HG03469 (cell line): ENCODE data around the gene ZRANB3.
A peak's percentile ranks its signal among the peaks of the same experiment; 100 is the strongest.
"Not testable (repeated sequence)": the region's sequence is repeated elsewhere in the genome, so short reads cannot be mapped to it uniquely, and the experiment has no call there.

Experiments used
- ATAC-seq: cut with Tn5 transposase; IDR thresholded peaks from one replicate; pipeline ENCODE4 v1.9.1; 2021; ENCODE audit warnings: mild to moderate bottlenecking, moderate library complexity, moderate number of reproducible peaks; ENCODE audit not compliant: unreplicated experiment

The ZRANB3 gene

DNA sequence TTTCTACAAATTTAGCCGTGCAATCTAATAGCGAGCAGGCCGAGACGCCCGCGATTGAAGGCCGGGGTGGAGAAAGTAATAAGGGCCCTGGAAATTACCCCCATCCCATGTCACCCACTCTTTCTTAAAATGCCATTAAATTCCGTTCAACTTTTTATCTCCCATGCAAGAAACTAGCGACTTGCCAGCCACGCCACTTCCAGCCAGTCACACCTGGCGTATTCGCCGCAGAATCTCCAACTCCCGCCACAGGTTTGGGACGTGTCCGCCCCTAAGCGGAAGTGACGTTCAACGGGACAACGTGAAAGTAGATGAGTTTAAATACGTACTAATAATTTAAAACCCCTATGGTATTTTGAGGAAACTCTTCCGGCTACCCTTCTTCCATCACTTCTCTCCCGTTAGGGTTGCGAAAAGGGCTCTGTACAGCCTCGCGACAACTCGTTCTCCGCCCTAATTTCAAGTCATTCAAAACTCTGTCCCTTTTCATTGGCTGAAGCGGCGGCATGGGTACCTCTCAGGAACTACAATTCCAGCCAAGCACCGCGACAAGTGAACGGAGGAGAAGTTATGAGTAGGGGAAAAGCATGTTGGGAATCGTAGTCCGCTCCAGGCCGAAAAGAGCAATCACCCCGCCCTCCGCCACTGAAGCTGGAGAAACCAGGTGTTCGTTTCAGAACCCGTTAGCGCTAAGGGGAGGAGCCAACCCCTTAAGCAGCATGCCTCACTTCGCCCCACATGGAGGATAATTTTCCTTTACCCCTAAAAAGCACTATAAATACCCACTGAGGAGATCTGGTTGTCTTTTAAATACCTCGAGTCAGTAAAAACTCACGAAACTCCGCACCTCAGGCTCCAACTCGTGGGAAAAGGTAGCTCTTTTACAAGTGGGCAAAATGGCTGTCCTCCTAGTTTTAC is at the start of gene ZRANB3:
ZRANB3 (minus strand) TSS at position 906 of the 918 bp plus-strand sequence.
- peak; percentile 44 for ATAC-seq

DNA sequence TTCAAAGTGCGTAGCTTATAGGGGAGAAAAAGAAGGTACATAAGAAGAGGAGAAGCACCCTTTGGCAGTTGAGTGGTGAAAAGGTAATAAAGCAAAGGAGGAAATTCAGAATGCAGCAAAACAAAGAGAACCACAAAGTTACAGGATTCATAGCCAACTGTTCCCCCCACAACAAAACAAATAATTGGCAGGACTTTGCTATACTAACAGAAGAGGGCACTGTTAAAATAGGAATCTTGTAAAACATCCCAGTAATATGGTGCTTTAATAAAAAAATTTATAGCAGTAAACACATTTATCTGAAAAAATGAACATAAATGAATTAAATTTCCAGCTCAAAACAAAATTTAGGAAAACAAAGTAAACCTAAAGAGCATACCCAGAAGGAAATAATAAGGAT is 42.6 kb upstream of the ZRANB3 start:
- no peak for ATAC-seq

DNA sequence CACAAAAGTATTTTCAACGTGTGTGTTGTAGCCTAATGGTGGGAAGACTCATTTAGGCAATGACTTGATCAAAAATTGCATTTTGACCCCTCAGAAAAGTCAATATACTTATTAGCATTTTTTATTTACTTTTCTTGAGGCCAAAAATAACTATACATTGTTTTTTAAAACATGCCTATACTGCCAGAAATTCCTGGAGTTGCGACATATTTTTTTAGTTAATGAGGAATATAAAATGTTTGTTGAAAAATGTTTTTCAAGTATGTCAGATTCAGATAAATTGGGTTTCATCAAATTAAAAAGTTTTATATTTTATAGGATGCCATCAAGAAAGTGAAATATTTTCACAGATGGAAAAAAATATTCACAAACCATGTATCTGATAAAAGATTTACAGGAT is 39.9 kb upstream of the ZRANB3 start:
- no peak for ATAC-seq

DNA sequence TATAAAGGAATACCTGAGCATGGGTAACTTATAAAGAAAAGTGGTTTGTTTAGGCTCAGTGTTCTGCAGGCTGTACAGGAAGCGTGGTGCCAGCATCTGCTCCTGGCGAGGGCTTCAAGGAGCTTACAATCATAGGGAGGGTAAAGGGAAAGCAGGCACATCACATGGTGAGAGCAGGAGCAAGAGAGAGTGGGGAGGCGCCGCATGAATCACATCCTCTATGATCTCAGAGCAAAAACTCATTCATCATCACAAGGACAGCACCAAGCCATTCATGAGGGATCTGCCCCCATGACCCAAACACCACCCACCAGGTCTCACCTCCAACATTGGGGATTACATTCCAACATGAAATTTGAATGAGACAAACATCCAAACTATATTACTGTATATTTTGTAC is 32.8 kb upstream of the ZRANB3 start:
- ATAC-seq, result no peak

DNA sequence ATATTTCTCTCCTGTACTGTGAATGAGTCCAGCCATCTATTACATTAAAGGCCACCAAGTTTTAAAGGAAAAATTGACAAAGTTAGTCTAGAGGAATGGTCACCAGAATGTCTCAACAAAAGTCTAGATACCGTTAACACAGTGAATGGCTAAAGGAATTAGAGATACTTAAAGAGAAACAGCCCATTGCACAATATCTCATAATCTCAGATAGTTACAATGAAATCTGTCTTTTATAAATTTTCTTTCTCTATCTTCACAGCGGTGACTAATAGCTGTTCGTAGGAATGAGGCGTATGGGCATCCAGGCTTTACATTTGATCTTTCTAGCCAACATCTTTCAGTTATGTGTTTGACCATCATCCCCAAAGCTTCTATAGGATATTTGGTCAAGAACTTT is 30.9 kb upstream of the ZRANB3 start:
- ATAC-seq, result no peak

DNA sequence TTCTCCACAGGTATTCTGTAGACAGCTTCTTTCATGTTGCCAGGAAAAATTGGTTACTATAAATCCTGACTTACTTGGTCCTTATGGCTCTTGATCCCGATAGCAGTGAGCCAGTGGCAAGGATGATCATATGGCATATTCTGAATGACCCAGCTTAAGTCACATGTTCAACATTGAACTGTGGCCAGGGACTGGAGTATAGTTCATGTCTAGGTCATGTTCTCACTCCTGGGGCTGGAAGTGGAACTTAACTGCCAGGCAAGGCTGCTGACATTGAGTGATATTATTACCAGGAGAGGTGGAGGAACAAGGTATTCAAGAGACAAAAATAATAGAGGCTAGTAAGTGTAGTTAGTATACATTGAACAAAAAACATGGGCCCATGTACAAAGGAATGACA is 26.5 kb upstream of the ZRANB3 start:
- no peak for ATAC-seq

DNA sequence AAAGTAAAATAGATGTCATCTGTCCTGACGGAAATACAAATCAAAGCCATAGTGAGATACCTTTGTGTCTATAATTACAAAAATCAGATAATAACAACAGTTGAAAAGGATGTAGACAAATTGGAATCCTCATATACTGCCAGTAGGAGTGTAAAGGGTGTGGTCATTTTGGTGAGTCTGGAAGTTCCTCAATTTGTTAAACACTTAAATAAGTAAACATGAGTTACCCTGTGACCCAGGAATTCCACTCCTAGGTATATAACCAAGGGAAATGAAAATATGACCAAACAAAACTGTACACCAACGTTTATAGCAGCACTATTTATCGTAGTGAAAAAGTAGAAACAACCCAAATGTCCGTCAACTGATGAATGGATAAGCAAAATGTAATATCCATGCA is 24.3 kb upstream of the ZRANB3 start:
- no peak for ATAC-seq

DNA sequence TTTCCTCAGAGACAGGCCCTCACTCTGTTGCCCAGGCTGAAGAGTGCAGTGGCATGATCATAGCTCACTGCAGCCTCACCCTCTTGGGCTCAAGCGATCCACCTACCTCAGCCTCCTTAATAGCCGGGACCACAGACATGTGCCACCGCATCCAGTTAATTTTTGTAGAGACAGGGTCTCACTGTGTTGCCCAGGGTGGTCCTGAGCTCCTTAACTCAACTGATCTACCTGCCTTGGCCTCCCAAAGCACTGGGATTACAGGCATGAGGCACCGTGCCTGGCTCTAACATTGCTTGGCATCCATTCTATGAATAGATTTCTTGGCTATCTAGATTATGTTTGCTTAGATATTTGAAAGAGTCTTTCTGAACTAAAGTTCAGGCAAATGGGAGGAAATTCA is 21.9 kb upstream of the ZRANB3 start:
- ATAC-seq, result no peak

DNA sequence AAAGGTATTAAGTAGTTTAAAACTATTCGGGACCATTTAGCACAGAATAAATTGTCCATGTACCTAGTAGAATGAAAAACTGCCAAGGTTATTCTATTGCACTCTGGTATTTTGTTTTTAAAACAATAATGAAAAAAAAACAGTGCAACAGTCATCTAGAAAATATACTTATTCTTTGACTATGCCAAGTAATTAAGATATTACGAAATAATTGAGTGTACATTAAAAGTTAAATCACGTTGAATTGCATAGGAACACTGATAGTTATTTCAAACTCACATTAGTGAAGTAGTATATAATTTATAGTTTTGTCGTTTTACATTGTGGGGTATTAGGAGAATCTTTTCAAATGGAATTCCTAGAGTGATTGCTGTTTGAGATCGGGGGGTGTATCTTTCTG is 20.3 kb upstream of the ZRANB3 start:
- no peak for ATAC-seq

DNA sequence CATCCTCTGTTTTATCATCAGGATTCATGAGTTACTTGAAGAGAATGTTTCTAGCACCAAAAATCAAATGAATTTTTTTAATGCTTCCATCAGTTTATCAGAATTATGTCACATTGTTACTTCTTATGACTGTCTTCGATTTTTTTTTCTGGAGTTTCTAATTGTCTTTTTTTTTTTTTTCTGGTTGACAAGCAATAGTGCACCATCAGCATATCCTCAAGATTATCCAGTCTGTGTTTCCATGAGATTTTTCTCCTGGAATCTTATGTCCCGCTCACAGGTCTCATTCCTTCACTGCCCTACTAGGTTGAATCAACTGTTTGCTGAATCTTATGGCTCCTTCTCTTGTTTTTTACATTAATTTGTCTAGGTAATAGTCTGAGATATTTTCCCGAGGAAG is 16.3 kb upstream of the ZRANB3 start:
- no peak for ATAC-seq

DNA sequence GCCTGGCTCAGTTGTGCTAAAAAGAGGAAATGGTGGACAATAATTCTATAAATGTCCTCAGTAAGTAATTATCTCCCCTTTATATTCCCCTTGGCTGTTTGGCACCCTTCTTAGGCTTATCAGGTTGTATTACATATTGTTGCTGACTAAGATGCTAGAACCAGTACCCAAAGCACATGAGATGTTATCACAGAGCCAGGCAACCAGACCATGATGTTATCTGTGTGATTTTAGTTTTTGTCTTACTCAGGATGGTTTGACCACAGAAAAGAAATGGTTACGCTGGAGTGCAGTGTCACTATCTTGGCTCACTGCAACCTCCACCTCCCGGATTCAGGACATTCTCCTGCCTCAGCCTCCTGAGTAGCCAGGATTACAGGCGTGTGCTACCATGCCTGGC is 15.4 kb upstream of the ZRANB3 start:
- no peak for ATAC-seq

DNA sequence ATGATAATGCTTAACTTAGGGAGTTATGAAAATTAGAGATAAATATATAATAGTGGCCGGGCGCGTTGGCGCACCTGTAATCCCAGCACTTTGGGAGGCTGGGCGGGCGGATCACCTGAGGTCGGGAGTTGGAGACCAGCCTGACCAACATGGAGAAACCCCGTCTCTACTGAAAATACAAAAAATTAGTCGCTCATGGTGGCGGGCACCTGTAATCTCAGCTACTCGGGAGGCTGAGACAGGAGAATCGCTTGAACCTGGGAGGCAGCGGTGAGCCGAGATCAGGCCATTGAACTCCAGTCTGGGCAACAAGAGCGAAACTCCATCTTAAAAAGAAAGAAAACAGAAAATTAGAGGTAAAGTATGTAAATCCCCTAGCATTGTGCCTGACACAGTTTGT is 2.5 kb upstream of the ZRANB3 start:
- not testable (repeated sequence) for ATAC-seq

DNA sequence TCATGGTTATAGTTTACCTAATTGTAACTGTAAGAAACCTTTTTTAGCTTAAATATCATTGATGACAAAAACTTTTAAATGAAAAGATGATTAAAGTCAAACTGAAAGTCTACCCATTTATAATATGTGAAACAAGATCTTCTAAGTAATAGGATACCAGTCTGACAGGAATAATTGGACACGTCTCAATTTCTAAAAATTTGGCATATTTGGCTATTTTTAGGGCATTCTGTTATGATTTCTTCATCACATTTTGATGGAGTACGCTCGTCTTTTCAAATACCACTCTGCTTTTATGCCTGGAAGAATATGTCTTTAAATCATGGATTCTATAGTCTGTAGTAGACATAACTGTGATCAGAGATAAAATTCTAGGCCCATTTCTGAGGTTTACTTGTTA is 1.6 kb upstream of the ZRANB3 start:
- no peak for ATAC-seq

DNA sequence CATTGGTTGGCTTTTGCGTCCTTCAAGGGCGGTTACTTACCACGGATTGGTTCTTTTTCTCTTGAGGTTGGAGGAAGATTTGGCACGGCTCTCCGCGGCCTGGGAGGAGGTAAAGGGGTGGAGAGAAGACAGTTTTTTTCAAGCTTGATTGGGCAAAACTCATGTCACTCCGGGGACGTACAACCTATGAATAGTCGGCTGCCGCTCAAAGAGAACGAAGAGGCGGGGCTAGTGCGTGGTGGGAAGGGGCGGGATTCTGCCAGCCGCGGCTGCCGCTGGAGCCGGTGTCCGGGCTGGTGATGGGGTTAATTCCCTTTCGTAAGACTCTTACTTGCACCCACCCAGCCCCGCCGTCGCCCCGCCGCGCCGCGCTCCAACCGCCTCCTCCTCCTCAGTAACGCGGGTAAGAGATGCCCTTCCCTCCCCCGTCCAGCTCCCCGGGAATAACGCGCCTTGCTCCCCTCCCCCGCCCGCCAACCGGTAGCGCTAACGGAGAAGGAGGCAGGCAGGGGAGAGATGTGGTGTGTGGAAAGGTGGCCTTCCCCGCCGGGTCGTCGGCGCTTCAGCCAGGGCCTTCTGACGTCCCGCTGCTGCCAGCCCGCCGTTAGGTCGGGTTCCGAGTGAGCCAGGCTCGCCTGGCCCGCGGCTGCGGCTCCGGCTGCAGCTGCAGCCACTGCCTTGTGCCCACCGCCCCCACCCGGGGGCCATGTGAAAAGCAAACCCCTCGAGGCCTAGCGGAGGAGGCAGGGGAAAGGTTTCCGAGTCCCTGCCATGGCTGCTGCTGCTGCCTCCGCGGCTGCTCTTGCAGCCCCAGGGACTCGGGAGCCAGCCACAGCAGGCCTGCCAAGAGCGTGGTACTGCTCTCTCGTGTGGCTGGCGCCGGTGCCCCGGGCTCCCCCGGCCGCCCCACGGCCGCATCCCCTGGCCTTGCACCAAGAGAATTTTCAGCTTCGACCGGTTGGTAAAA is 496 bp upstream of the ZRANB3 start, which contains the start of gene R3HDM1:
R3HDM1 (plus strand) TSS at position 254 of the 967 bp plus-strand sequence. CDS start 73,362 bp downstream, outside the sequence.
- ATAC-seq, result peak; percentile 74

DNA sequence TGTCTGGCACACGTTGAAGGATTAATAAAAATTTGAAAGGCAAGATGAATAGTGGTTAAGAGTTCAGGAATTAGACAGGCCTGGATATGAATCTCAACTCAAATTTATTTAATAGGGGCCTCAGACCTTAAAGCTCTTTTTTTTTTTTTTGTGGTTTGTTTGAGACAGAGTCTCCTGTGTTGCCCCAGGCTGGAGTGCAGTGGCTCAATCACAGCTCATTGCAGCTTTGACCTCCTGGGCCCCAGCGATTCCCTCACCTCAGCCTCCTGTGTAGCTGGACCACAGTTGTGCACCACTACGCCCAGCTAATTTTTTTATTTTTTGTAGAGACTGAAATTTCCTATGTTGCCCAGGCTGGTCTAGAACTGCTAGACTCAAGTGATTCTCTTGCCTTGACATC is 3.0 kb downstream of the ZRANB3 start:
- no peak for ATAC-seq

DNA sequence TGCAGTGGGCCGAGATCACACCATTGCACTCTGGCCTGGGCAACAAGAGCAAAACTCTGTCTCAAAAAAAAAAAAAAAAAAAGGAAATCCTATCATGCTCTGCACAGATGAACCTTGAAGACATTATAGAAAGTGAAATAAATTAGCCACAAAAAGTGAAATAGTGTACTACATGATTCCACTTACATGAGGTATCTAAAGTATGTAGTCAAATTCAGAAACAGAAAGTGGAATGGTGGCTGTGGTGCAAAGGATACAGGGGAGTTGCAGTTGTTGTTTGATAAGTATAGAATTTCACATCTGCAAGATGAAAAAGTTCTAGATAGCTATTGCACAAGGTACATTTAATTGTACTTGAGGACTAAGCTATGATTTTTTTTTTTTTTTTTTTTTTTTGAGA is 5.2 kb downstream of the ZRANB3 start:
- ATAC-seq, result no peak

DNA sequence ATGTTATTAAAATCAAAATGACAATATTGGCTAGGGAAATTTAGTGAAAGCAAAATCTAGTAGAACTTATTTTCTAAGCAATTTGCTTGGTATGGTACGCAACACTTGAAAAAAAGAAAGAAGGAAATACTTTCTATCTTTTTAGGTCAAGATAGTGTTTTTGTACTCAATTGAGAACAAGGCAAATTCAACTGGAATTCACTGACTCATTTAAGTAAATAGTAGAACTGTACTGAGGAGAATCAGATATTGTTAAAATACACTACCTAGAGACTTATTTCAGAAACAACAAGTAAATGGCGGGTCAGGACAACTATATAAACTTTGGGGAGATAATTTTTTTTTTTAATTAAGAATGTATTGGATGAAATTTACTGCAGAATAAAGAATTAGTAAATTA is 18.9 kb downstream of the ZRANB3 start:
- no peak for ATAC-seq

DNA sequence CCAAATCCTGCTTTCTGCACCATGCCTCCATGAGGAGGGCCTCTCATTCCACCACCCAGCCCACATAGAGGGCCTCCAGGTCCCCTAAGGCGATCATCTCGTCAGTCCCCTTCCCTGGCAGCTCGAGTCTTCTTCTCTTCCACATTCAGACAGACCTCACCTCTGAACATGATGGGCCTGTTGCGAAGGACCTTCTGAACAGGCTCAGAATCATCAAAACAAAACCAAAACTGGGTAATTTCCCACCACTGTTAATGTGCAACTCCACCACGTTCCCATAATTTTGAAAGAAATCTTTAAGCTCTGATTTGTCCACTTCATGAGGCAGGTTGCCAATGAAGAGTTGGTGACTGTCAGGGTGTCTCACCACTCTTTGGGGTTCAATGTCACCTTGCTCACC is 20.4 kb downstream of the ZRANB3 start:
- no peak for ATAC-seq

DNA sequence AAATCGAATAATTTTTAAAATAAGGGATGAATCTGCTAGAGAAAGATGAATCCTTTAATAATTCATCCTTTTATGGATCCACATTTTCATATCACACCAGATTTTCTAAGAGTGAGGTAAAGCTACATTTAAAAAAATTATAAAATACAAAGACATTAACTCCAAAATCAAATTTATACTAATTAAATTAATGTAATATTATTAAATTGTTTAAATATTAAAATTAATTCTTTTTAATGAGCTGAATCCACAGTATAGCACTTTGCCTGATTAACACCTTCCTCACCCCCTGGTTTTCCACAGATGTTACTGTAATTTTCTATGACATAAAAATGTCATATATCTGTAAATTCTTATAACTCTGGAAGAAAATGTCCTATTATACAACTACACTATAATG is 26.2 kb downstream of the ZRANB3 start:
- ATAC-seq, result no peak

DNA sequence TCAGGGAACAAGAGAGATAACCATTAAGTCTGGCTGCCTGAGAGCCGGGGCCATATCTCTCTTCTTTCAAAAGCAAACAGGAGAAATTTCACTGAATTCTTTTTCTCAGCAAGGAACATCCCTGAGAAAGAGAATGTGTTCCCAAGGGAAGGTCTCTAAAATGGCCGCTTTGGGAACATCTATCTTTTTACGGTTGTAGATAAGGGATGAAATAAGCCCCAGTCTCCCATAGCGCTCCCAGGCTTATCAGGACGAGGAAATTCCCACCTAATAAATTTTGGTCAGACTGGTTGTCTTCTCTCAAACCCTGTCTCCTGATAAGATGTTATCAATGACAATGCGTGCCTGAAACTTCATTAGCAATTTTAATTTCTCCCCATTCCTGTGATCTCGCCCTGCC is 32.4 kb downstream of the ZRANB3 start:
- ATAC-seq, result not testable (repeated sequence)

DNA sequence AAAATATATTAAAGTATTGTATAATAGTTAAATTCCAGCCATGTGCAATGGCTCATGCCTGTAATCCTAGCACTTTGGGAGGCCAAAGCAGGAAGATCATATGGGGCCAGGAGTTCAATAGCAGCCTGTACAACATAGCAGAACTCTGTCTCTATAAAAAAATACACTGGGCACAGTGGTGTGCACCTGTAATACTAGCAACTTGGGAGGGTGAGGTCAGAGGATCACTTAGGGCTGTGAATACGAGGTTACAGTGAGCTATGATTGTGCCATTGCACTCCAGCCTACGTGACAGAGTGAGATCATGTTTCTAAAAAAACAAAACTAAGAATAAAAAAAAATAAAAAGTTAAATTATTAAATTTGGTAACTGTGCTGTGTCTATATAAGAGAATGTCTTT is 36.1 kb downstream of the ZRANB3 start:
- no peak for ATAC-seq

DNA sequence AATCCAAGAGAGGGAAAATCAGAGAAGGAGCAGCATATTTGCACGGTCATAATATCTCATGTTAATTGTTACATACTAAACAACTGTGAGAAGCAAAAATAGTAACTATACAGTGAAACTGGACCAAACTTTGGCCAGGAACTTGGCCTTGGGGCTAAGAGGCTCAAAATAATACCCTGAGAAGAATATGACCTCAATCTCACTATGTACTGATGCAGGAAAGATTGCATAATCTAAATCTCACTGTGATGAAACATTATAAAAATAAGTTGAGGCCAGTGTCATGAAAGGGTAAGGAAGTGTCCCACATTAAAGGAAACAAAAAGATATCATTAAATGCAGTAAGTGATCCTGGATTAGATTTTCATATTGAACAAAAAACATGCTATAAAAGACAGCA is 36.5 kb downstream of the ZRANB3 start:
- ATAC-seq, result no peak
